GM12874 (cell line): Measurements from ENCODE around the gene CYP3A7.
A peak's percentile ranks its signal among the peaks of the same experiment; 100 is the strongest.

Experiments
- TF ChIP-seq, protein P1 (sequence below): IDR thresholded peaks from 2 replicates; pipeline ENCODE4 v1.5.1; 2011; ENCODE audit warnings: low read depth, mild to moderate bottlenecking, control low read depth, low read length, moderate library complexity; ENCODE audit not compliant: insufficient read depth

The CYP3A7 gene

DNA sequence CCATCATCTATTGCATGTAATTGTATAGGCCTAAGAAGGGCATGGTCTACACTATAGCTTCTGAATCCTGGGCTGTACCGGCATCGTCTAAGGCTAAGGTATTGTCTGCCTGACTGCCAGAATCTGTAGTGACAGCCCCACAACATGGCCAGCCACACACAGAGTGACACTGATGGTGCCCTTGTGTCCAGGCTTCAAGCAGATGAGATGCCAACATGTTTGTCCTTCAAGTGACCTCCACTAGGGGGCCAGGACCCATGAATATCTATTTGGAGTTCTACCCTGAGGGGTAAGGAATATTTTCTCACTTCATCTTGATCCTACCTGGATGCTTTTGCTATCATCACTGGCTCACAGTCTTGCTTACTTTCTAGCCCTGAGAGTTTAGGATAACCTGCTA lies 1.5 kb downstream of the CYP3A7 start:
- TF ChIP-seq, protein P1, sequence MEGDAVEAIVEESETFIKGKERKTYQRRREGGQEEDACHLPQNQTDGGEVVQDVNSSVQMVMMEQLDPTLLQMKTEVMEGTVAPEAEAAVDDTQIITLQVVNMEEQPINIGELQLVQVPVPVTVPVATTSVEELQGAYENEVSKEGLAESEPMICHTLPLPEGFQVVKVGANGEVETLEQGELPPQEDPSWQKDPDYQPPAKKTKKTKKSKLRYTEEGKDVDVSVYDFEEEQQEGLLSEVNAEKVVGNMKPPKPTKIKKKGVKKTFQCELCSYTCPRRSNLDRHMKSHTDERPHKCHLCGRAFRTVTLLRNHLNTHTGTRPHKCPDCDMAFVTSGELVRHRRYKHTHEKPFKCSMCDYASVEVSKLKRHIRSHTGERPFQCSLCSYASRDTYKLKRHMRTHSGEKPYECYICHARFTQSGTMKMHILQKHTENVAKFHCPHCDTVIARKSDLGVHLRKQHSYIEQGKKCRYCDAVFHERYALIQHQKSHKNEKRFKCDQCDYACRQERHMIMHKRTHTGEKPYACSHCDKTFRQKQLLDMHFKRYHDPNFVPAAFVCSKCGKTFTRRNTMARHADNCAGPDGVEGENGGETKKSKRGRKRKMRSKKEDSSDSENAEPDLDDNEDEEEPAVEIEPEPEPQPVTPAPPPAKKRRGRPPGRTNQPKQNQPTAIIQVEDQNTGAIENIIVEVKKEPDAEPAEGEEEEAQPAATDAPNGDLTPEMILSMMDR = peak; percentile 46; the same call in 1 of the 2 replicates

DNA sequence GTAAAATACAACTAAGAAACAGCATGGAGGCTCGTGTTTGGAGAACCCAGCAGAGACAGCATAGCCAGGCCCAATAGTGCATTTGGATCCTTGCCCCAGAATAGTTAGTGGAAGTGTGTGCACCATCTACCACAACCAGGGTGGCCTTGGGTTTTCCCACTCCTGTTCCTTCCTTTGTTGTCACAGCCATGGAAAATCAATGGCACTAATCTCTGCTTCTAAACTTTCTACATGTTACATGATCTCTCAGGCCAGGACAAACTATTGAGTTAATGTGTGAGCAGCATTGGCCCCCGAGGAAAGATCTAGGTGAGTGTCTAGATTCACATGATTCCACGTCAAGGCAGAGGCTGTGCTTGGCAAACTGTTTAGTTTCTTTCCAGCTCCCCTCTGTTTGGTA lies 2.0 kb downstream of the CYP3A7 start:
- TF ChIP-seq, protein P1 = no peak

DNA sequence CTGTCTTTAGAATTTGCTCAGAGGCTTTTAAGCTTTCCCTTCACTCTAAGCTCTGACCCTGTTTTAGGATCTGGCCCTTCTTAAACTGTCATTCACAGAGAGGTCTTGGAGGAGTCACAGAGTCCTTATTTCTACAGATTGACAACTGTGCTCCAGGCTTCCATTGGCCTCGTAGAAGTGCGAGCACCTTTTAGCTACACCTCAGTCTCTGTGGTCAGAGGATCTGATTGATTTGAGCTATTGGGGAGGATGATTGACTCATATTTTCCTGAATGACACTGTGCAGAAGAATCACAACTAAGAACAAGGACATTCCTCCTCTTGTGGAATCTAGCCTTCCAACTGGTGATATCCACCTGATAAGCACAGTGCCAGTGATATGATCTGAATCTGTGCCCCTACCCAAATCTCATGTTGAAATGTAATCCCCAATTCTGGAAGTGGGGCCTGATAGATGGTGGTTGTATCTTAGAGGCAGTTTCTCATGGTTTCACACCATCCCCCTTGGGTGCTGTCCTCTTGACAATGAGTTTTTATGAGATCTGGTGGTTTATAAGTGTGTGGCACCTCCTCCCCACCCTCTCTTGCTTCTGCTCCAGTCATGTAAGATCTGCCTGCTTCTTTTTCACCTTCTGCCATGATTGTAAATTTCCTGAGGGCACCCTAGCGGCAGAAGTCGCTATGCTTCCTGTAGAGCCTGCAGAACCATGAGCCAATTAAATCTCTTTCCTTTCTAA lies 3.2 kb downstream of the CYP3A7 start:
- TF ChIP-seq, protein P1 = no peak

DNA sequence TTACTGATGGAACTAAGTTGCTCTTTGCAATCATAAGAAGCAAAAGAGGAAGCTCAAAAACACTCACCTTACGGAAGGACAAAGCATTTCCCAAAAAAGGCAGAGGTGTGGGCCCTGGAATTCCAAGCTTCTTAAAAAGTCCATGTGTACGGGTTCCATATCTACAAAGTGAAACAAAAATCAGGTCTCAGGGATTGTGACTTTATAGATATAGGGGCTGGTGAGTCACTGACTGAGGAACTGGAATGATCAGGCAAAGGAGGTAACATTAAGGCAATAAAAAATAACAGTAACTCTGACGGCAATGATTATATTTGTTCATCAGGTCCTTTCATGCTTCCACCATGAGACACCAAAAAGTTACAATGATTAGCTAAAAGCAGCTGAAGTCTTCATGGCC lies 4.0 kb downstream of the CYP3A7 start:
- TF ChIP-seq, protein P1 = no peak

DNA sequence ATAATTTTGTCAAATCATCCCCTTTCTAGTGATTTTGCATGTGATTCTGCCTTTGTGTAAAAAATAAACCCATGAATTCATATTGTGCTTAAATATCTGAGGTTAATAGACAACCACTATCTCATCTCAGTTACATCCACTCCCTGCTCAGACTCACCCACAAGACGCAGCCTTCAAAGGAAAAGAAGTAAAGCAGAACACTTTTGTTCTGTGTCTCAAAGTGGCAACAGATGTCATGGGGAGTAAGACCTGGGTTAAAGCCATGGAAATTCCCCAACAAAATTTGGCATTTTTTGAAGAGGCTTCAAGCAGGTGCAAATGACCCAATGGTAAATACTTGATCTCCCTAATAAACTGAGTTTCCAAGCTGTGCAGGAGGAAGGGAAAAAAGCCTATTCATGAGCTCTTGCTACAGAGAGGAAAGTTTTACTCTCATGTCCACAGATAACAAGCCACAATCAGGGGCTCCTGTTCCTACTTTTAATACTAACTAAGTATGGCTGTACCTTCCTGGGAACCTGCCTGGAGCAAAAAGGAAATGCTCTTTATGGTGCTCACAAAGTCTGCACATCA lies 4.7 kb downstream of the CYP3A7 start:
- TF ChIP-seq, protein P1 = no peak

DNA sequence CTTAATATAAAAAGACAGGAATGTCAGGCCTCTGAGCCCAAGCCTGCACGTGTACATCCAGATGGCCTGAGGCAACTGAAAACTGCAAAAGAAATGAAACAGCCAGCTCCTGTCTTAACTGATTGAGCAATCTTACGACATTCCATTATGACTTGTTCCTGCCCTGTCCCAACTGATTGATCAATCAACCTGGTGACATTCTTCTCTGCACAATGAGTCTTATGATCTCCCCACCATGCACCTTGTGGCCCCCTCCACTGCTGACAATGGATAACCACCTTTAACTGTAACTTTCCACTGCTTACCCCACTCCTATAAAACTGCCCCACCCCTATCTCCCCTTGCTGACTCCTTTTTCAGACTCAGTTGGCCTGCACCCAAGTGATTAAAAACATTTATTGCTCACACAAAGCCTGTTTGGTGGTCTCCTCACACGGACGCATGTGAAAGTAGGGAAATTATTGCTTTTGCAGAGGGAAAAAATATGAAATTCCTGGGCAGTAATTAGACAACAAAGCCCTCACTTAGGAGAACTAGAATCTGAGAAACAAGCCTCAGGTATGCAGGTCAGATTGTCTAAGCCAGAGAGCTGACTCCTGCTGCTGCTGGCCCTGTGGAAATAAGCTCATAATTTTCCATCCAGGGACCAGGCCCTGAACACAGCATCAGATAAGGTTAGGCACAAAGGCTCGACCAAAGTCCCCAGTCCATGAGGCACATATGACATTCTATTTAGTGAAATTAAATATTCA lies 5.3 kb downstream of the CYP3A7 start:
- TF ChIP-seq, protein P1 = no peak

DNA sequence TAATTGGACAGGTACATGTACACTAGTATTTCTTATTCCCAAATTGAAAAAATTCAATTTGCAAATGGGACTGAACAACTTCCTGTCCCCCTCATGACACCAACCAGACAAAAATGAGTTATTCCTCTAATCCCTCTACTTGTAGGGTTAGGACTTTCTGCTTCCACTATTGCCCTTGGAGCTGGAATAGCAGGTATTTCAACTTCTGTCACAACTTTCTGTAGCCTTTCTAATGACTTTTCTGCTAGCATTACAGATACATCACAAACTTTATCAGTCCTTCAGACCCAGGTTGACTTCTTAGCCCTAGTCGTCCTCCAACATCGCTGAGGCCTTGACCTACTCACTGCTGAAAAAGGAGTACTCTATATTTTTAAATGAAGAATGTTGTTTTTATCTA lies 6.4 kb downstream of the CYP3A7 start:
- TF ChIP-seq, protein P1 = no peak
